Measurements from ENCODE around the gene NTRK3. TPM values are rescaled to one million over a fixed set of nuclear protein-coding genes. Genes with fewer than 3 reads are reported as not detected.

NTRK3 gene
- polyA plus RNA-seq, 1 donor (not counting 4 experiments of a cell fraction or from before 2014, with no cell fraction given): not detected

GRCh38 chr15:87971076-87971475 lies 285.5 kb downstream of the NTRK3 start:
- no peak for TF ChIP-seq EZH2 (IDR thresholded peaks at IDR 0.05; ENCODE audit: low read length)
- TF ChIP-seq CTCF (optimal IDR thresholded peaks at IDR 0.05 in 1 of 3, IDR thresholded peaks at IDR 0.05 in 1 of 3, conservative IDR thresholded peaks at IDR 0.05 in 1 of 3; ENCODE audit: extremely low read depth in 1 of 3, insufficient read depth in 2 of 3, low read length in 3 of 3): no peak
- no peak overlapping the region for H2AFZ ChIP-seq (ENCODE audit: control insufficient read depth, low read length)
- H3K9me3 ChIP-seq (ENCODE audit: control insufficient read depth, low read depth, low read length): peaks cover 3% of the 10 kb centered on the region
- H3K27ac ChIP-seq (ENCODE audit: control insufficient read depth, insufficient read depth, low read length): no peak overlapping the region
- no peak overlapping the region for H3K9ac ChIP-seq (ENCODE audit: control insufficient read depth, extremely low read depth, insufficient read depth, low read length)
- dilution Hi-C loops (cut with MboI; ENCODE audit: extremely low pct_ligation_motif_present, low sequenced_read_pairs): no loop called here
- no peak for DNase-seq (ENCODE audit: low read depth, low spot score)
- H3K9me1 ChIP-seq (ENCODE audit: control insufficient read depth, extremely low read depth, insufficient read depth, low read length): no peaks in the 10 kb centered on the region
- H3K36me3 ChIP-seq (ENCODE audit: control insufficient read depth in 2 of 2, extremely low read depth in 1 of 2, insufficient read depth in 2 of 2, low read length in 2 of 2): no peaks in the 10 kb centered on the region
- no peaks in the 10 kb centered on the region for H4K20me1 ChIP-seq (ENCODE audit: control insufficient read depth, extremely low read depth, insufficient read depth, low read length)
- H3K27me3 ChIP-seq (ENCODE audit: control insufficient read depth, extremely low read depth, insufficient read depth, low read length): no peaks in the 10 kb centered on the region
- no peak for FAIRE-seq
- H3K4me1 ChIP-seq (ENCODE audit: control insufficient read depth, extremely low read depth, insufficient read depth, low read length): no peaks in the 10 kb centered on the region
- H3K4me2 ChIP-seq (ENCODE audit: control insufficient read depth, extremely low read depth, insufficient read depth, low read depth, low read length): no peak overlapping the region
- H3K79me2 ChIP-seq (ENCODE audit: control insufficient read depth, insufficient read depth, low read length): no peaks in the 10 kb centered on the region
- no peak overlapping the region for H3K4me3 ChIP-seq (ENCODE audit: control insufficient read depth in 2 of 3, extremely low read depth in 1 of 3, insufficient read depth in 2 of 3, low read depth in 1 of 3, low read length in 3 of 3)

GRCh38 chr15:87967951-87968350 lies 288.6 kb downstream of the NTRK3 start:
- Histone ChIP-seq H3K4me2 (ENCODE audit: control insufficient read depth, extremely low read depth, insufficient read depth, low read depth, low read length) (no peak overlapping the region), H3K9ac (ENCODE audit: control insufficient read depth, extremely low read depth, insufficient read depth, low read length) (no peak overlapping the region), H3K9me3 (ENCODE audit: control insufficient read depth, low read depth, low read length) (peaks cover 3% of the 10 kb centered on the region), H3K27me3 (ENCODE audit: control insufficient read depth, extremely low read depth, insufficient read depth, low read length) (no peaks in the 10 kb centered on the region), H3K79me2 (ENCODE audit: control insufficient read depth, insufficient read depth, low read length) (no peaks in the 10 kb centered on the region), H3K36me3 (ENCODE audit: control insufficient read depth in 2 of 2, extremely low read depth in 1 of 2, insufficient read depth in 2 of 2, low read length in 2 of 2) (no peaks in the 10 kb centered on the region), H3K27ac (ENCODE audit: control insufficient read depth, insufficient read depth, low read length) (no peak overlapping the region), H3K4me1 (ENCODE audit: control insufficient read depth, extremely low read depth, insufficient read depth, low read length) (no peaks in the 10 kb centered on the region), H3K9me1 (ENCODE audit: control insufficient read depth, extremely low read depth, insufficient read depth, low read length) (no peaks in the 10 kb centered on the region), H2AFZ (ENCODE audit: control insufficient read depth, low read length) (no peak overlapping the region), H4K20me1 (ENCODE audit: control insufficient read depth, extremely low read depth, insufficient read depth, low read length) (no peaks in the 10 kb centered on the region), H3K4me3 (ENCODE audit: control insufficient read depth in 2 of 3, extremely low read depth in 1 of 3, insufficient read depth in 2 of 3, low read depth in 1 of 3, low read length in 3 of 3) (no peak overlapping the region)
- dilution Hi-C loops (cut with MboI; ENCODE audit: extremely low pct_ligation_motif_present, low sequenced_read_pairs): no loop called here
- TF ChIP-seq CTCF (optimal IDR thresholded peaks at IDR 0.05 in 1 of 3, IDR thresholded peaks at IDR 0.05 in 1 of 3, conservative IDR thresholded peaks at IDR 0.05 in 1 of 3; ENCODE audit: extremely low read depth in 1 of 3, insufficient read depth in 2 of 3, low read length in 3 of 3) (no peak), EZH2 (IDR thresholded peaks at IDR 0.05; ENCODE audit: low read length) (no peak)
- FAIRE-seq: no peak
- DNase-seq (ENCODE audit: low read depth, low spot score): no peak
